Measurements from ENCODE around the gene DSCAM.

DSCAM gene

DNA sequence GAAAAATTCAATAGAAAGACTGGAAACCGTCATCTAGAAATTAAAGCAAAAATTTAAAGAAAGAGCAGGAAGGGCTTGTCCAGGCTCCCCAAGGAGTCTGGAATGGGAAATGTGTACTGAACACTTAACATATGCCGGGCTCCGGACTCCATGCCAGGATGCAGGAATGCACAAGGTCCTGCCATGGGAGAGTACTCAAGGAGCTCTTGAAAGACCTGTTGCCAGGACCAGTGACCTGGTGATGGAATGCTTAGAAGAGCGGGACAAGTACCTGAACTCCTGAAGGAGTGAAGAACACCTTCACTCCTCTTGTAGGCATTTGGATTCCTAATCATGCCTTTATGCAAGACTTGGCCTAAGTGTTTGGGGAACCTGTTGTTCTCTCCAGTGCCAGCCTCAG is 16.9 kb upstream of the DSCAM start:
- Histone ChIP-seq H3K4me2 (ENCODE audit: low read depth, low read length, poor library complexity, severe bottlenecking) (no peak overlapping the region), H3K27ac (ENCODE audit: low read depth, low read length) (no peak overlapping the region), H3K9ac (ENCODE audit: low read length) (no peak overlapping the region), H3K9me3 (ENCODE audit: insufficient read depth, low read length) (no peaks in the 10 kb centered on the region), H3K9me2 (replicated peaks; ENCODE audit: insufficient read depth, low read length) (no peaks in the 10 kb centered on the region), H3K36me3 (ENCODE audit: low read length) (no peaks in the 10 kb centered on the region), H3K79me2 (ENCODE audit: insufficient read depth, low read length) (no peaks in the 10 kb centered on the region), H3K4me3 (ENCODE audit: insufficient read depth, low read length, poor library complexity, severe bottlenecking) (no peak overlapping the region), H2AFZ (ENCODE audit: low read depth, low read length, severe bottlenecking) (no peak overlapping the region), H3F3A (ENCODE audit: insufficient read depth) (no peaks in the 10 kb centered on the region), H3K27me3 (ENCODE audit: low read length) (no peaks in the 10 kb centered on the region), H4K20me1 (ENCODE audit: low read depth, low read length) (no peaks in the 10 kb centered on the region)
- TF ChIP-seq EZH2phosphoT487 (conservative IDR thresholded peaks at IDR 0.05; ENCODE audit: low read length): no peak
- TF ChIP-seq, protein P1, sequence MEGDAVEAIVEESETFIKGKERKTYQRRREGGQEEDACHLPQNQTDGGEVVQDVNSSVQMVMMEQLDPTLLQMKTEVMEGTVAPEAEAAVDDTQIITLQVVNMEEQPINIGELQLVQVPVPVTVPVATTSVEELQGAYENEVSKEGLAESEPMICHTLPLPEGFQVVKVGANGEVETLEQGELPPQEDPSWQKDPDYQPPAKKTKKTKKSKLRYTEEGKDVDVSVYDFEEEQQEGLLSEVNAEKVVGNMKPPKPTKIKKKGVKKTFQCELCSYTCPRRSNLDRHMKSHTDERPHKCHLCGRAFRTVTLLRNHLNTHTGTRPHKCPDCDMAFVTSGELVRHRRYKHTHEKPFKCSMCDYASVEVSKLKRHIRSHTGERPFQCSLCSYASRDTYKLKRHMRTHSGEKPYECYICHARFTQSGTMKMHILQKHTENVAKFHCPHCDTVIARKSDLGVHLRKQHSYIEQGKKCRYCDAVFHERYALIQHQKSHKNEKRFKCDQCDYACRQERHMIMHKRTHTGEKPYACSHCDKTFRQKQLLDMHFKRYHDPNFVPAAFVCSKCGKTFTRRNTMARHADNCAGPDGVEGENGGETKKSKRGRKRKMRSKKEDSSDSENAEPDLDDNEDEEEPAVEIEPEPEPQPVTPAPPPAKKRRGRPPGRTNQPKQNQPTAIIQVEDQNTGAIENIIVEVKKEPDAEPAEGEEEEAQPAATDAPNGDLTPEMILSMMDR (IDR thresholded peaks at IDR 0.05; ENCODE audit: insufficient read depth, low read length, poor library complexity, severe bottlenecking): no peak

DNA sequence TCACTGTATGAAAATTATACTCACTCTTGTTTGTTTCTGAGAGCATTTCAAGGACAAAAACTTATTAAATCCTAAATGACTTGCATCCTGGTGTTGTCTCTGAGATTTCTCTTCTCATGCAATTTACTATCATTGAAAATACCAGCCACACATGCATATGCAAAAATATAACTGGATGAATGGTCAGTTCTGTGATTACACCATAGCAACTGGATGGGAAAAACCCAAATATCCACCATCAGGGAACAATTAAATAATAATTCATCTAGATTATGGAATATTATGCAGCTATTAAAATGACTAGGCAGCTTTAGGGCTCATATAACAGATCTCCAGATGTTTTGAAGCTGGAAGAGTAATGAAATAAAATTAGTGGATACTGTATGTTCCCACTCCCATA is 11.6 kb upstream of the DSCAM start:
- no peaks in the 10 kb centered on the region for H3K9me3 ChIP-seq (ENCODE audit: insufficient read depth, low read length)
- no peak overlapping the region for H3K4me3 ChIP-seq (ENCODE audit: insufficient read depth, low read length, poor library complexity, severe bottlenecking)
- H3F3A ChIP-seq (ENCODE audit: insufficient read depth): no peaks in the 10 kb centered on the region
- H2AFZ ChIP-seq (ENCODE audit: low read depth, low read length, severe bottlenecking): no peak overlapping the region
- H3K27me3 ChIP-seq (ENCODE audit: low read length): no peaks in the 10 kb centered on the region
- no peaks in the 10 kb centered on the region for H4K20me1 ChIP-seq (ENCODE audit: low read depth, low read length)
- H3K79me2 ChIP-seq (ENCODE audit: insufficient read depth, low read length): no peaks in the 10 kb centered on the region
- TF ChIP-seq, protein P1 (IDR thresholded peaks at IDR 0.05; ENCODE audit: insufficient read depth, low read length, poor library complexity, severe bottlenecking): no peak
- TF ChIP-seq EZH2phosphoT487 (conservative IDR thresholded peaks at IDR 0.05; ENCODE audit: low read length): no peak
- H3K9me2 ChIP-seq (replicated peaks; ENCODE audit: insufficient read depth, low read length): no peaks in the 10 kb centered on the region
- no peak overlapping the region for H3K9ac ChIP-seq (ENCODE audit: low read length)
- H3K36me3 ChIP-seq (ENCODE audit: low read length): no peaks in the 10 kb centered on the region
- no peak overlapping the region for H3K27ac ChIP-seq (ENCODE audit: low read depth, low read length)
- H3K4me2 ChIP-seq (ENCODE audit: low read depth, low read length, poor library complexity, severe bottlenecking): no peak overlapping the region

DNA sequence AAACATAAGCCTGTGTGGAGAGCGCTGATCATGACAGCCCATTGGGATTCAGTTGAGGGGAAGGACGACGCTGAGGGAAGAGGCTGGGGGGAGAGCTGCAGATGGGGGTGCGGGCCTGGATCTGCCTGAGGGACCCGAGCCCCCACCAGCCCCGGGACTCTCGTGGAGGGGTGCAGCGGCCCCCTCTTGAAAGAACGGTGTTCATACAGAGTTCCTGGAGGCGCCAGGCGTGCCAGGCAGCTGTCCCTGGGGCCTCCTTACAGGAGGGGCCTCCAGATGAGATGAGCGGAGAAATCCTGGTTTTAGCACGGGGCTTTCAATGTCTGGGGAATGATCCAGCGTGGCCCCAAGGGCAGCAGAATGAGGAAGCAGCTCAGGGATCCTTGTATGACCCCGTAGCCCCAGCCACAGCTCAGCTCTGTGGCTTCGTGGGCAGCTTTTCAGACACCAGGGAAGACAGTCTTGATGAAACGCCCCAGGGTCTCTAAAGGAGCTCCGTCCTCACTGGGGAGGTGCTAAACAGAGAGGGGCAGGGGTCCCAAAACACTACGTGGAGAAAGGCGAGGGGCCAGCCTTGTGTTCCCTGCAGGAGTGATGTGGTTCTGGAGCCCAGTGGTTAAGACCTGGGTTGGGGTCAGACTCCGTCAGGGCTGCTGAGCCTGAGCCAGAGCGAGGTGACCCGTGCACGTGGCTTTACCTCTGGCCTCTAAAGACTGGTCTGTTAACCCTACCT is 7.2 kb upstream of the DSCAM start:
- Histone ChIP-seq H3K9me3 (ENCODE audit: insufficient read depth, low read length) (no peaks in the 10 kb centered on the region), H3K36me3 (ENCODE audit: low read length) (no peaks in the 10 kb centered on the region), H3K27ac (ENCODE audit: low read depth, low read length) (no peak overlapping the region), H3F3A (ENCODE audit: insufficient read depth) (no peaks in the 10 kb centered on the region), H3K4me3 (ENCODE audit: insufficient read depth, low read length, poor library complexity, severe bottlenecking) (no peak overlapping the region), H4K20me1 (ENCODE audit: low read depth, low read length) (no peaks in the 10 kb centered on the region), H3K4me2 (ENCODE audit: low read depth, low read length, poor library complexity, severe bottlenecking) (no peak overlapping the region), H3K9me2 (replicated peaks; ENCODE audit: insufficient read depth, low read length) (no peaks in the 10 kb centered on the region), H2AFZ (ENCODE audit: low read depth, low read length, severe bottlenecking) (no peak overlapping the region), H3K79me2 (ENCODE audit: insufficient read depth, low read length) (no peaks in the 10 kb centered on the region), H3K27me3 (ENCODE audit: low read length) (no peaks in the 10 kb centered on the region), H3K9ac (ENCODE audit: low read length) (no peak overlapping the region)
- TF ChIP-seq EZH2phosphoT487 (conservative IDR thresholded peaks at IDR 0.05; ENCODE audit: low read length): no peak
- TF ChIP-seq, protein P1 (IDR thresholded peaks at IDR 0.05; ENCODE audit: insufficient read depth, low read length, poor library complexity, severe bottlenecking): no peak

All from SU-DHL-6 (cell line).